GM12864 (cell line): ENCODE results near the gene SPAAR.

Experiments
- DNase-seq: peaks from one replicate; pipeline ENCODE4 v3.0.0-alpha.2; 2011; ENCODE audit warnings: low read depth
- H3K4me3 ChIP-seq: 2 replicates; pipeline ENCODE4 v1.5.1; 2011; ENCODE audit warnings: mild to moderate bottlenecking, low read depth, low read length, control low read depth
- CTCF ChIP-seq: IDR thresholded peaks from 2 replicates; pipeline ENCODE4 v1.5.1; 2011; ENCODE audit warnings: low read depth, mild to moderate bottlenecking, moderate library complexity, low read length, control low read depth, inconsistent platforms; ENCODE audit errors: missing control alignments

SPAAR gene

GRCh38 chr9:35903049-35903448, 6.2 kb upstream of the SPAAR start:
- H3K4me3 ChIP-seq = no peak overlapping the region
- DNase-seq = peak; percentile 24
- peak; percentile 61 for TF ChIP-seq CTCF

GRCh38 chr9:35904338-35904737, 5.0 kb upstream of the SPAAR start:
- DNase-seq = no peak
- no peak for TF ChIP-seq CTCF
- H3K4me3 ChIP-seq = no peak overlapping the region

- no peak overlapping the region for H3K4me3 ChIP-seq
- no peak for DNase-seq
- no peak for TF ChIP-seq CTCF
These were observed 4.1 kb upstream of the SPAAR start for GRCh38 chr9:35905051-35905781.

GRCh38 chr9:35905912-35906679, 3.2 kb upstream of the SPAAR start, which contains the start of gene HRCT1:
Gene HRCT1, plus strand, starts transcription at chr9:35906202. Its CDS starts 86 bp downstream, at chr9:35906288.
- no peak for DNase-seq

GRCh38 chr9:35906923-35907699, 2.2 kb upstream of the SPAAR start:
- no peak for DNase-seq
- H3K4me3 ChIP-seq = no peak overlapping the region
- TF ChIP-seq CTCF = no peak

More at GRCh38 chr9:35905912-35906679, 3.2 kb upstream of the SPAAR start, which contains the start of gene HRCT1:
- H3K4me3 ChIP-seq = no peak within 1 kb of the TSS
- no peak for TF ChIP-seq CTCF

- no peak for TF ChIP-seq CTCF
- H3K4me3 ChIP-seq = no peak overlapping the region
- no peak for DNase-seq
These were observed 1.4 kb upstream of the SPAAR start for GRCh38 chr9:35907711-35908503.
